GM21381 (cell line): ENCODE results near the gene AIF1L.

Source experiments
- ATAC-seq: cut with Tn5 transposase; IDR thresholded peaks from one replicate; pipeline ENCODE4 v1.9.1; 2021; ENCODE audit warnings: mild to moderate bottlenecking, moderate library complexity; ENCODE audit not compliant: unreplicated experiment

The AIF1L gene

GRCh38 chr9:131096269-131097125, at the start of gene AIF1L:
AIF1L (plus strand) TSS chr9:131096531; CDS start chr9:131096630, 99 bp downstream.
- ATAC-seq, result no peak

GRCh38 chr9:131046581-131047202, 49.6 kb upstream of the AIF1L start:
- no peak for ATAC-seq

GRCh38 chr9:131048332-131048731, 48.0 kb upstream of the AIF1L start:
- ATAC-seq, result no peak

- ATAC-seq, result no peak
Measured at GRCh38 chr9:131048820-131049219, 47.5 kb upstream of the AIF1L start.

- no peak for ATAC-seq
Measured at GRCh38 chr9:131049829-131050715, 46.3 kb upstream of the AIF1L start.

GRCh38 chr9:131050831-131051230, 45.5 kb upstream of the AIF1L start:
- ATAC-seq, result no peak

- ATAC-seq, result no peak
Measured at GRCh38 chr9:131051592-131052517, 44.5 kb upstream of the AIF1L start.

- ATAC-seq, result no peak
Measured at GRCh38 chr9:131053896-131054295, 42.4 kb upstream of the AIF1L start.

GRCh38 chr9:131056781-131057506, 39.4 kb upstream of the AIF1L start:
- no peak for ATAC-seq

- ATAC-seq, result no peak
Measured at GRCh38 chr9:131060900-131061630, 35.3 kb upstream of the AIF1L start.

GRCh38 chr9:131062969-131063368, 33.4 kb upstream of the AIF1L start:
- ATAC-seq, result no peak

- no peak for ATAC-seq
Measured at GRCh38 chr9:131065599-131065998, 30.7 kb upstream of the AIF1L start.

- ATAC-seq, result no peak
Measured at GRCh38 chr9:131067625-131068024, 28.7 kb upstream of the AIF1L start.

GRCh38 chr9:131068076-131068816, 28.1 kb upstream of the AIF1L start:
- ATAC-seq, result no peak

GRCh38 chr9:131069699-131070098, 26.6 kb upstream of the AIF1L start:
- no peak for ATAC-seq

- ATAC-seq, result no peak
Measured at GRCh38 chr9:131072107-131072870, 24.0 kb upstream of the AIF1L start.

GRCh38 chr9:131072871-131073237, 23.5 kb upstream of the AIF1L start:
- ATAC-seq, result no peak
